ENCODE measurements around the gene HASPIN.

- TF ChIP-seq POLR2A (IDR thresholded peaks at IDR 0.05), result no peak
- TF ChIP-seq, protein P1, sequence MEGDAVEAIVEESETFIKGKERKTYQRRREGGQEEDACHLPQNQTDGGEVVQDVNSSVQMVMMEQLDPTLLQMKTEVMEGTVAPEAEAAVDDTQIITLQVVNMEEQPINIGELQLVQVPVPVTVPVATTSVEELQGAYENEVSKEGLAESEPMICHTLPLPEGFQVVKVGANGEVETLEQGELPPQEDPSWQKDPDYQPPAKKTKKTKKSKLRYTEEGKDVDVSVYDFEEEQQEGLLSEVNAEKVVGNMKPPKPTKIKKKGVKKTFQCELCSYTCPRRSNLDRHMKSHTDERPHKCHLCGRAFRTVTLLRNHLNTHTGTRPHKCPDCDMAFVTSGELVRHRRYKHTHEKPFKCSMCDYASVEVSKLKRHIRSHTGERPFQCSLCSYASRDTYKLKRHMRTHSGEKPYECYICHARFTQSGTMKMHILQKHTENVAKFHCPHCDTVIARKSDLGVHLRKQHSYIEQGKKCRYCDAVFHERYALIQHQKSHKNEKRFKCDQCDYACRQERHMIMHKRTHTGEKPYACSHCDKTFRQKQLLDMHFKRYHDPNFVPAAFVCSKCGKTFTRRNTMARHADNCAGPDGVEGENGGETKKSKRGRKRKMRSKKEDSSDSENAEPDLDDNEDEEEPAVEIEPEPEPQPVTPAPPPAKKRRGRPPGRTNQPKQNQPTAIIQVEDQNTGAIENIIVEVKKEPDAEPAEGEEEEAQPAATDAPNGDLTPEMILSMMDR (IDR thresholded peaks at IDR 0.05), result no peak
These were observed 29.9 kb downstream of the HASPIN start for GRCh38 chr17:3753624-3754023.

All from right lobe of liver (tissue), 4 donors.